ENCODE measurements around the gene DNAJB12. TPM values are rescaled to one million over a fixed set of nuclear protein-coding genes. Genes with fewer than 3 reads are reported as not detected.
"Not testable (repeated sequence)": the region's sequence is repeated elsewhere in the genome, so short reads cannot be mapped to it uniquely, and the experiment has no call there.

The DNAJB12 gene
- polyA plus RNA-seq, 1 donor (not counting 4 experiments of a cell fraction or from before 2014, with no cell fraction given): 12.0 TPM

- Histone ChIP-seq H3K9ac (ENCODE audit: control insufficient read depth, extremely low read depth, insufficient read depth, low read length) (no peak overlapping the region), H3K36me3 (ENCODE audit: control insufficient read depth in 2 of 2, extremely low read depth in 1 of 2, insufficient read depth in 2 of 2, low read length in 2 of 2) (no peaks in the 10 kb centered on the region), H3K27me3 (ENCODE audit: control insufficient read depth, extremely low read depth, insufficient read depth, low read length) (no peaks in the 10 kb centered on the region), H3K4me1 (ENCODE audit: control insufficient read depth, extremely low read depth, insufficient read depth, low read length) (no peaks in the 10 kb centered on the region), H3K79me2 (ENCODE audit: control insufficient read depth, insufficient read depth, low read length) (no peaks in the 10 kb centered on the region), H2AFZ (ENCODE audit: control insufficient read depth, low read length) (no peak overlapping the region), H3K4me3 (ENCODE audit: control insufficient read depth in 2 of 3, extremely low read depth in 1 of 3, insufficient read depth in 2 of 3, low read depth in 1 of 3, low read length in 3 of 3) (no peak overlapping the region), H3K4me2 (ENCODE audit: control insufficient read depth, extremely low read depth, insufficient read depth, low read depth, low read length) (no peak overlapping the region), H3K9me1 (ENCODE audit: control insufficient read depth, extremely low read depth, insufficient read depth, low read length) (no peaks in the 10 kb centered on the region), H3K9me3 (ENCODE audit: control insufficient read depth, low read depth, low read length) (no peaks in the 10 kb centered on the region), H3K27ac (ENCODE audit: control insufficient read depth, insufficient read depth, low read length) (no peak overlapping the region), H4K20me1 (ENCODE audit: control insufficient read depth, extremely low read depth, insufficient read depth, low read length) (no peaks in the 10 kb centered on the region)
- no peak for TF ChIP-seq CTCF (optimal IDR thresholded peaks at IDR 0.05 in 1 of 3, IDR thresholded peaks at IDR 0.05 in 1 of 3, conservative IDR thresholded peaks at IDR 0.05 in 1 of 3; ENCODE audit: extremely low read depth in 1 of 3, insufficient read depth in 2 of 3, low read length in 3 of 3)
- TF ChIP-seq EZH2 (IDR thresholded peaks at IDR 0.05; ENCODE audit: low read length): no peak
- FAIRE-seq (no peak), DNase-seq (ENCODE audit: low read depth, low spot score) (no peak)
- dilution Hi-C loops (cut with MboI; ENCODE audit: extremely low pct_ligation_motif_present, low sequenced_read_pairs): no loop called here
Measured at GRCh38 chr10:72385724-72386123, 31.0 kb upstream of the DNAJB12 start.

- H3K9ac ChIP-seq (ENCODE audit: control insufficient read depth, extremely low read depth, insufficient read depth, low read length); dilution Hi-C loops (cut with MboI; ENCODE audit: extremely low pct_ligation_motif_present, low sequenced_read_pairs); FAIRE-seq; H3K79me2 ChIP-seq (ENCODE audit: control insufficient read depth, insufficient read depth, low read length); H2AFZ ChIP-seq (ENCODE audit: control insufficient read depth, low read length); H3K9me1 ChIP-seq (ENCODE audit: control insufficient read depth, extremely low read depth, insufficient read depth, low read length); H4K20me1 ChIP-seq (ENCODE audit: control insufficient read depth, extremely low read depth, insufficient read depth, low read length); DNase-seq (ENCODE audit: low read depth, low spot score); H3K9me3 ChIP-seq (ENCODE audit: control insufficient read depth, low read depth, low read length); H3K4me3 ChIP-seq (ENCODE audit: control insufficient read depth in 2 of 3, extremely low read depth in 1 of 3, insufficient read depth in 2 of 3, low read depth in 1 of 3, low read length in 3 of 3); H3K4me1 ChIP-seq (ENCODE audit: control insufficient read depth, extremely low read depth, insufficient read depth, low read length); H3K4me2 ChIP-seq (ENCODE audit: control insufficient read depth, extremely low read depth, insufficient read depth, low read depth, low read length); H3K27me3 ChIP-seq (ENCODE audit: control insufficient read depth, extremely low read depth, insufficient read depth, low read length); H3K27ac ChIP-seq (ENCODE audit: control insufficient read depth, insufficient read depth, low read length); H3K36me3 ChIP-seq (ENCODE audit: control insufficient read depth in 2 of 2, extremely low read depth in 1 of 2, insufficient read depth in 2 of 2, low read length in 2 of 2): not testable (repeated sequence)
Measured at GRCh38 chr10:72384982-72385381, 30.3 kb upstream of the DNAJB12 start.

DNA sequence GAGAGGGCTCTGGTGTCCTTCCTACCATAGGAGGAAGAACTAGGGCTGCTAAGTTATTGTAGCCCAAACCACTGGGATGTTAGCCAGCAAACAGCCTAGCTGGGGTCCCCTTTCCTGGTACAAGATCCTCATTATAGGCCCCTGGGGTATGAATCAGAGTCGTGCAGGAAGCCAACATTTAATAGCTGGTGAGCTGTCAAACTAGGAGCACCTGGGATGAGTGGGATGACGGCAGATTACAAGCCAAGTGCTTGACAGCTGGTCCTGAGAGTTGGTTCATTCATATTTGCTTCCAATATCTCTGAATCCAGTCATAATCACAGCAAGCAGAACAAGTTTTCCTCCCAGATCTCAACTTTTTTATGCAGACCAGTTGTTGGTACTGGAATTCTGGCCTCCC lies 25.1 kb upstream of the DNAJB12 start:
- no peaks in the 10 kb centered on the region for H3K9me3 ChIP-seq (ENCODE audit: control insufficient read depth, low read depth, low read length)
- TF ChIP-seq EZH2 (IDR thresholded peaks at IDR 0.05; ENCODE audit: low read length): no peak
- no peak for TF ChIP-seq CTCF (optimal IDR thresholded peaks at IDR 0.05 in 1 of 3, IDR thresholded peaks at IDR 0.05 in 1 of 3, conservative IDR thresholded peaks at IDR 0.05 in 1 of 3; ENCODE audit: extremely low read depth in 1 of 3, insufficient read depth in 2 of 3, low read length in 3 of 3)
- no peaks in the 10 kb centered on the region for H3K9me1 ChIP-seq (ENCODE audit: control insufficient read depth, extremely low read depth, insufficient read depth, low read length)
- no peaks in the 10 kb centered on the region for H3K4me1 ChIP-seq (ENCODE audit: control insufficient read depth, extremely low read depth, insufficient read depth, low read length)
- H2AFZ ChIP-seq (ENCODE audit: control insufficient read depth, low read length): no peak overlapping the region
- H3K9ac ChIP-seq (ENCODE audit: control insufficient read depth, extremely low read depth, insufficient read depth, low read length): no peak overlapping the region
- DNase-seq (ENCODE audit: low read depth, low spot score) (no peak), FAIRE-seq (no peak)
- no peak overlapping the region for H3K27ac ChIP-seq (ENCODE audit: control insufficient read depth, insufficient read depth, low read length)
- dilution Hi-C loops (cut with MboI; ENCODE audit: extremely low pct_ligation_motif_present, low sequenced_read_pairs): no loop called here
- H3K4me2 ChIP-seq (ENCODE audit: control insufficient read depth, extremely low read depth, insufficient read depth, low read depth, low read length): no peak overlapping the region
- H4K20me1 ChIP-seq (ENCODE audit: control insufficient read depth, extremely low read depth, insufficient read depth, low read length): no peaks in the 10 kb centered on the region
- H3K36me3 ChIP-seq (ENCODE audit: control insufficient read depth in 2 of 2, extremely low read depth in 1 of 2, insufficient read depth in 2 of 2, low read length in 2 of 2): no peaks in the 10 kb centered on the region
- no peak overlapping the region for H3K4me3 ChIP-seq (ENCODE audit: control insufficient read depth in 2 of 3, extremely low read depth in 1 of 3, insufficient read depth in 2 of 3, low read depth in 1 of 3, low read length in 3 of 3)
- no peaks in the 10 kb centered on the region for H3K79me2 ChIP-seq (ENCODE audit: control insufficient read depth, insufficient read depth, low read length)
- H3K27me3 ChIP-seq (ENCODE audit: control insufficient read depth, extremely low read depth, insufficient read depth, low read length): no peaks in the 10 kb centered on the region

Data from keratinocyte (primary cell).